Measurements from ENCODE around the gene SLC12A8.

The SLC12A8 gene

DNA sequence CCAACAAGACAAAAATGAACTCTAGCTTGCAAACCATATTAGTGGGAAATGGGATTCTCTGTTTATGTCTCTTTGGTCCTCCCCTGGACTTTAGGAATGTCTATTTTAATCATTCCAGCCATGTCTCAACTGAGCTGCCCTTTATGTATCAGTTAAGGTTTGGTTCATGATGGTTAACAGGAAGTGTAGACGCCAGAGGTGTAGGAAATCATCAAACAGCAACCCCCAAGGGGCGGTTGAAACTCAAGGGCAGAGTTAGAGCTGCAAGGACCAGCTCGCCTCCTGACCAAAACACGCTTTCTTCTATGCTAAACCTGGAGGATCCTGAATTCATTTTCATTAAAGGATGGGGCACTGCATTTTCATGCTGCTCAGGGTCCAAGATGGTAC is 103.0 kb downstream of the SLC12A8 start:
- DNase-seq: no peak
- no peak for TF ChIP-seq CTCF (IDR thresholded peaks at IDR 0.05; ENCODE audit: low read depth, low read length, missing control alignments)
- no peaks in the 10 kb centered on the region for H3K27me3 ChIP-seq (replicated peaks)
- in situ Hi-C loops (cut with HindIII; ENCODE audit: low pct_ligation_motif_present, low sequenced_read_pairs): no loop called here
- no peaks in the 10 kb centered on the region for H3K36me3 ChIP-seq (replicated peaks)
- H3K4me3 ChIP-seq (ENCODE audit: low read depth, low read length): no peak overlapping the region
- H3K27ac ChIP-seq: peak overlapping the region; percentile 74

DNA sequence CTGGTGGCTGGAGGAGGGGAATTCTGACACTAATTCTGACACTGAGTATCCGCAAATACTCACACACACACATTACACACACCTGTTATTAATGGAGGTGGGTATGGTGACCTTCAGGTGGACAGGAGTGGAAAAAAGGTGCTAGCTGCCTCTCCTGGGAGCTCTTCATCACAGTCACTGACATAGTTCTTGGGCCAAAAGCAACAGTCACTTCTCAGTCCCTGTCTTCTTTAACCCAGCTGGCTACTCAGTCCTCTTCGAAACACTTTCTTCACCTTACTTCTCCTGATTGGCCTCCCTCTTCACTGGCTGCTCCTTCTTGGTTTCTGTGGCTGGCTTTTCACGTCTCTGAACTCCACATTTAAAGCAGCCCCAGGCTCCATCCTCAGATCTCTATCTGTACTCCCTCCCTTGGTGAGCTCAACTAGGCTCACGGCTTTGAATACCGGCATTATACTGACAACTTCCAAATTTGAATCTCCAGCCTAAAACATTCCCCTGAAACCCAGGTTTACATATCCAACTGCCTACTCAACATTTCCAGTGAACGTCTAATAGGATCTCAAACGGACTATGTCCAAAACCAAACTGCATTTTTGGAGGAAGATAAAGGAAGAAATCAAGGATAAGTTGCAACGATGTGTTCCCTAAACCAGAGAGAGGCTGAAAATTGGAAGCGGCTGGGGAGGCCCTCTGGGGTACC is 103.6 kb downstream of the SLC12A8 start:
- H3K27ac ChIP-seq: peak overlapping the region; percentile 46
- DNase-seq: no peak

GRCh38 chr3:125107861-125108567 is 104.5 kb downstream of the SLC12A8 start:
- H3K27ac ChIP-seq: peak overlapping the region; percentile 83
- TF ChIP-seq CTCF (IDR thresholded peaks at IDR 0.05; ENCODE audit: low read depth, low read length, missing control alignments): no peak
- no peaks in the 10 kb centered on the region for H3K36me3 ChIP-seq (replicated peaks)
- no peak overlapping the region for H3K4me3 ChIP-seq (ENCODE audit: low read depth, low read length)
- in situ Hi-C loops (cut with HindIII; ENCODE audit: low pct_ligation_motif_present, low sequenced_read_pairs): no loop called here
- DNase-seq: peak; percentile 74
- no peaks in the 10 kb centered on the region for H3K27me3 ChIP-seq (replicated peaks)

More for the DNA sequence above, 103.6 kb downstream of the SLC12A8 start:
- no peak overlapping the region for H3K4me3 ChIP-seq (ENCODE audit: low read depth, low read length)
- no peaks in the 10 kb centered on the region for H3K36me3 ChIP-seq (replicated peaks)
- TF ChIP-seq CTCF (IDR thresholded peaks at IDR 0.05; ENCODE audit: low read depth, low read length, missing control alignments): no peak
- H3K27me3 ChIP-seq (replicated peaks): no peaks in the 10 kb centered on the region
- in situ Hi-C loops (cut with HindIII; ENCODE audit: low pct_ligation_motif_present, low sequenced_read_pairs): no loop called here

- in situ Hi-C loops (cut with HindIII; ENCODE audit: low pct_ligation_motif_present, low sequenced_read_pairs): no loop called here
- DNase-seq: no peak
- Histone ChIP-seq H3K27ac (peak overlapping the region; percentile 83), H3K27me3 (replicated peaks) (no peaks in the 10 kb centered on the region), H3K4me3 (ENCODE audit: low read depth, low read length) (no peak overlapping the region), H3K36me3 (replicated peaks) (no peaks in the 10 kb centered on the region)
- TF ChIP-seq CTCF (IDR thresholded peaks at IDR 0.05; ENCODE audit: low read depth, low read length, missing control alignments): no peak
Observed at GRCh38 chr3:125107363-125107762, 105.2 kb downstream of the SLC12A8 start.

GRCh38 chr3:125105116-125105515 is 107.4 kb downstream of the SLC12A8 start:
- H3K27ac ChIP-seq: no peak overlapping the region
- no peak for TF ChIP-seq CTCF (IDR thresholded peaks at IDR 0.05; ENCODE audit: low read depth, low read length, missing control alignments)
- no peaks in the 10 kb centered on the region for H3K36me3 ChIP-seq (replicated peaks)
- no peak for DNase-seq
- no peak overlapping the region for H3K4me3 ChIP-seq (ENCODE audit: low read depth, low read length)
- in situ Hi-C loops (cut with HindIII; ENCODE audit: low pct_ligation_motif_present, low sequenced_read_pairs): no loop called here
- H3K27me3 ChIP-seq (replicated peaks): no peaks in the 10 kb centered on the region
